ENCODE results near the gene CREB5. TPM values are rescaled to one million over a fixed set of nuclear protein-coding genes. Genes with fewer than 3 reads are reported as not detected.

CREB5 gene
- polyA plus RNA-seq, 1 donor from 2014 or later, result 3.7 TPM

DNA sequence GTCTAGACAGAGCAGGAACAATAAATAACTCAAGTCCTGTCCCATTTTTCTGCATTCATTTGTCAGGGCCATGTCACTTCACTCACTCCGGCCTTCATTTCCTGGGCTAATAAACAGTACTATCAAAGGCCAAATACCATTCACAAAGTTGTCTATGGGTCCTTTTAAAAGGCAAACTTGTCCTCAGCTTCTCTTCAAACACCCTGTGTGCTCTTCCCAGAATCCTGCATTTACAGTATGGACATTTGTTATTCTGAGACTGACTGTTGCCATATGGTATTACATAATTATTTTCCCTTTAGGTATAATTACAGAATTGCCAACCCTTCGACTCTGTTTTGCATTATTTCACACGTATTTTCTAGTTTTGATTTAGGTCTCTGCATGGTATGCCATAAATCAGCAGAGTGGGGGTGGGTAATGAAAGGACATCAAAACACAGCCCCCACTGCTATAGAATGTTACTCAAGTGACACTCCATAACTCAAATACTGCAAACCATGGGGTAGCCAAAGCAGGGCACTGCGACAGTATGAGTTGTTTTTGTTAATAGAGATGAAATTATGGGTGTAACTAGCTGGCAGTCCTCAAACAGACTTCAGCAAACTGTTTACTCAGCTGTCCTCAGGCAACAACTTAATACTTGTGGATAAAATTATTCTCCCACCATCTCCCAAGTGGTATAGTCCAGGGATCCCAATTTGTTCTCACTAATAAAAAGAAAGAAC lies 362.1 kb downstream of the CREB5 start:
- TF ChIP-seq EP300 (conservative IDR thresholded peaks at IDR 0.05; ENCODE audit: poor library complexity, severe bottlenecking), result no peak
- TF ChIP-seq POLR2AphosphoS5 (IDR thresholded peaks at IDR 0.05), result no peak
- TF ChIP-seq, protein P1, sequence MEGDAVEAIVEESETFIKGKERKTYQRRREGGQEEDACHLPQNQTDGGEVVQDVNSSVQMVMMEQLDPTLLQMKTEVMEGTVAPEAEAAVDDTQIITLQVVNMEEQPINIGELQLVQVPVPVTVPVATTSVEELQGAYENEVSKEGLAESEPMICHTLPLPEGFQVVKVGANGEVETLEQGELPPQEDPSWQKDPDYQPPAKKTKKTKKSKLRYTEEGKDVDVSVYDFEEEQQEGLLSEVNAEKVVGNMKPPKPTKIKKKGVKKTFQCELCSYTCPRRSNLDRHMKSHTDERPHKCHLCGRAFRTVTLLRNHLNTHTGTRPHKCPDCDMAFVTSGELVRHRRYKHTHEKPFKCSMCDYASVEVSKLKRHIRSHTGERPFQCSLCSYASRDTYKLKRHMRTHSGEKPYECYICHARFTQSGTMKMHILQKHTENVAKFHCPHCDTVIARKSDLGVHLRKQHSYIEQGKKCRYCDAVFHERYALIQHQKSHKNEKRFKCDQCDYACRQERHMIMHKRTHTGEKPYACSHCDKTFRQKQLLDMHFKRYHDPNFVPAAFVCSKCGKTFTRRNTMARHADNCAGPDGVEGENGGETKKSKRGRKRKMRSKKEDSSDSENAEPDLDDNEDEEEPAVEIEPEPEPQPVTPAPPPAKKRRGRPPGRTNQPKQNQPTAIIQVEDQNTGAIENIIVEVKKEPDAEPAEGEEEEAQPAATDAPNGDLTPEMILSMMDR (IDR thresholded peaks at IDR 0.05; ENCODE audit: poor library complexity, severe bottlenecking), result no peak
- TF ChIP-seq, protein P2, sequence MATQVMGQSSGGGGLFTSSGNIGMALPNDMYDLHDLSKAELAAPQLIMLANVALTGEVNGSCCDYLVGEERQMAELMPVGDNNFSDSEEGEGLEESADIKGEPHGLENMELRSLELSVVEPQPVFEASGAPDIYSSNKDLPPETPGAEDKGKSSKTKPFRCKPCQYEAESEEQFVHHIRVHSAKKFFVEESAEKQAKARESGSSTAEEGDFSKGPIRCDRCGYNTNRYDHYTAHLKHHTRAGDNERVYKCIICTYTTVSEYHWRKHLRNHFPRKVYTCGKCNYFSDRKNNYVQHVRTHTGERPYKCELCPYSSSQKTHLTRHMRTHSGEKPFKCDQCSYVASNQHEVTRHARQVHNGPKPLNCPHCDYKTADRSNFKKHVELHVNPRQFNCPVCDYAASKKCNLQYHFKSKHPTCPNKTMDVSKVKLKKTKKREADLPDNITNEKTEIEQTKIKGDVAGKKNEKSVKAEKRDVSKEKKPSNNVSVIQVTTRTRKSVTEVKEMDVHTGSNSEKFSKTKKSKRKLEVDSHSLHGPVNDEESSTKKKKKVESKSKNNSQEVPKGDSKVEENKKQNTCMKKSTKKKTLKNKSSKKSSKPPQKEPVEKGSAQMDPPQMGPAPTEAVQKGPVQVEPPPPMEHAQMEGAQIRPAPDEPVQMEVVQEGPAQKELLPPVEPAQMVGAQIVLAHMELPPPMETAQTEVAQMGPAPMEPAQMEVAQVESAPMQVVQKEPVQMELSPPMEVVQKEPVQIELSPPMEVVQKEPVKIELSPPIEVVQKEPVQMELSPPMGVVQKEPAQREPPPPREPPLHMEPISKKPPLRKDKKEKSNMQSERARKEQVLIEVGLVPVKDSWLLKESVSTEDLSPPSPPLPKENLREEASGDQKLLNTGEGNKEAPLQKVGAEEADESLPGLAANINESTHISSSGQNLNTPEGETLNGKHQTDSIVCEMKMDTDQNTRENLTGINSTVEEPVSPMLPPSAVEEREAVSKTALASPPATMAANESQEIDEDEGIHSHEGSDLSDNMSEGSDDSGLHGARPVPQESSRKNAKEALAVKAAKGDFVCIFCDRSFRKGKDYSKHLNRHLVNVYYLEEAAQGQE (IDR thresholded peaks at IDR 0.05; ENCODE audit: borderline replicate concordance), result no peak
- no peak for TF ChIP-seq SMC3 (conservative IDR thresholded peaks at IDR 0.05; ENCODE audit: poor library complexity)
- TF ChIP-seq RAD21 (conservative IDR thresholded peaks at IDR 0.05), result no peak
- TF ChIP-seq TAF1 (IDR thresholded peaks at IDR 0.05; ENCODE audit: low read depth), result no peak
- no peak for TF ChIP-seq MXI1 (conservative IDR thresholded peaks at IDR 0.05; ENCODE audit: poor library complexity, severe bottlenecking)
- TF ChIP-seq EZH2 (IDR thresholded peaks at IDR 0.05; ENCODE audit: borderline replicate concordance, insufficient read depth, low read length, poor library complexity, severe bottlenecking), result no peak
- H3K9ac ChIP-seq (ENCODE audit: low read length), result no peak overlapping the region
- H3K79me2 ChIP-seq (replicated peaks; ENCODE audit: insufficient read depth, low read length), result no peaks in the 10 kb centered on the region
- H3K4me2 ChIP-seq (ENCODE audit: low read length), result no peak overlapping the region
- no peaks in the 10 kb centered on the region for H3K9me3 ChIP-seq (ENCODE audit: low read length)
- no peak overlapping the region for H3K4me3 ChIP-seq (ENCODE audit: low read length)
- H3K9me2 ChIP-seq (ENCODE audit: insufficient read depth, low read length), result no peaks in the 10 kb centered on the region
- no peaks in the 10 kb centered on the region for H3F3A ChIP-seq (ENCODE audit: insufficient read depth, low read length, poor library complexity, severe bottlenecking)
- H3K36me3 ChIP-seq (ENCODE audit: insufficient read depth, low read length), result no peaks in the 10 kb centered on the region
- no peak overlapping the region for H2AFZ ChIP-seq (ENCODE audit: low read depth, low read length)
- no peaks in the 10 kb centered on the region for H3K27me3 ChIP-seq (ENCODE audit: insufficient read depth, low read depth, low read length)
- no peaks in the 10 kb centered on the region for H4K20me1 ChIP-seq (ENCODE audit: insufficient read depth)
- no peak overlapping the region for H3K27ac ChIP-seq (ENCODE audit: low read length)

DNA sequence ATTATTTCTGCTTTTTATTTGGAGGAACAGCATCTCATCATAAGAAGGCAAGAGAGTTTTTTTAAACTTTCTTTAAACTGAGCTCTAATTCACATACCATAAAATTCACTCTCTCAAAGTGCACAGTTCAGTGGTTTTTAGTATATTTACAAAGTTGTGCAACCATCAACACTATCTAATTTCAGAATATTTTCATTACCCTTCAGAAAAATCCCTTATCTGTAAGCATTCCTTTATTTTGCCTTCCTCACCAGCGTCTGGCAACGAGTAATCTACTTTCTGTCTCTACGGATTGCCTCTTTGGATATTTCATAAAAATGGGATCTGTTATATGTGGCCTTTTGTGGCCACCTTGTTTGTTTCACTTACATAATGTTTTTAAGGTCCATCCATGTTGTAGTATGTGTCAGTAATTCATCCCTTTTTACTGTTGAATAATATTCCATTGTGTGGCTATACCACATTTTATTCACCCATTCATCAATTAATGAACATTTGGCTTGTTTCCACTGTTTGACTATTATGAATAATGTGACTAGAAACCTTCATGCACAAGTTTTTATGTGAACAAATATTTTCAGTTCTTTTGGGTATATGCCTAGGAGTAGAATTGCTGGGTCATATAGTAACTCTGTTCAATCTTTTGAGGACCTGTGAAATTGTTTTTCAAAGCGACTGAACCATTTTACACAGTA lies 364.3 kb downstream of the CREB5 start:
- Histone ChIP-seq H3K9me2 (ENCODE audit: insufficient read depth, low read length) (no peaks in the 10 kb centered on the region), H3K36me3 (ENCODE audit: insufficient read depth, low read length) (no peaks in the 10 kb centered on the region), H4K20me1 (ENCODE audit: insufficient read depth) (no peaks in the 10 kb centered on the region), H3F3A (ENCODE audit: insufficient read depth, low read length, poor library complexity, severe bottlenecking) (no peaks in the 10 kb centered on the region), H3K27ac (ENCODE audit: low read length) (no peak overlapping the region), H3K4me3 (ENCODE audit: low read length) (no peak overlapping the region), H3K9me3 (ENCODE audit: low read length) (no peaks in the 10 kb centered on the region), H2AFZ (ENCODE audit: low read depth, low read length) (no peak overlapping the region), H3K79me2 (replicated peaks; ENCODE audit: insufficient read depth, low read length) (no peaks in the 10 kb centered on the region), H3K27me3 (ENCODE audit: insufficient read depth, low read depth, low read length) (no peaks in the 10 kb centered on the region), H3K9ac (ENCODE audit: low read length) (no peak overlapping the region), H3K4me2 (ENCODE audit: low read length) (no peak overlapping the region)
- no peak for TF ChIP-seq RAD21 (conservative IDR thresholded peaks at IDR 0.05)
- TF ChIP-seq SMC3 (conservative IDR thresholded peaks at IDR 0.05; ENCODE audit: poor library complexity), result no peak
- no peak for TF ChIP-seq POLR2AphosphoS5 (IDR thresholded peaks at IDR 0.05)
- TF ChIP-seq, protein P1 (IDR thresholded peaks at IDR 0.05; ENCODE audit: poor library complexity, severe bottlenecking), result no peak
